Effector CD8-positive, alpha-beta T cell (primary cell): ENCODE measurements around the gene MTAP.
"Not testable (repeated sequence)": the region's sequence is repeated elsewhere in the genome, so short reads cannot be mapped to it uniquely, and the experiment has no call there.

Source experiments
- DNase-seq: peaks from one replicate; lab custom pipeline; 2025; lab: John Stamatoyannopoulos, UW

Gene MTAP

DNA sequence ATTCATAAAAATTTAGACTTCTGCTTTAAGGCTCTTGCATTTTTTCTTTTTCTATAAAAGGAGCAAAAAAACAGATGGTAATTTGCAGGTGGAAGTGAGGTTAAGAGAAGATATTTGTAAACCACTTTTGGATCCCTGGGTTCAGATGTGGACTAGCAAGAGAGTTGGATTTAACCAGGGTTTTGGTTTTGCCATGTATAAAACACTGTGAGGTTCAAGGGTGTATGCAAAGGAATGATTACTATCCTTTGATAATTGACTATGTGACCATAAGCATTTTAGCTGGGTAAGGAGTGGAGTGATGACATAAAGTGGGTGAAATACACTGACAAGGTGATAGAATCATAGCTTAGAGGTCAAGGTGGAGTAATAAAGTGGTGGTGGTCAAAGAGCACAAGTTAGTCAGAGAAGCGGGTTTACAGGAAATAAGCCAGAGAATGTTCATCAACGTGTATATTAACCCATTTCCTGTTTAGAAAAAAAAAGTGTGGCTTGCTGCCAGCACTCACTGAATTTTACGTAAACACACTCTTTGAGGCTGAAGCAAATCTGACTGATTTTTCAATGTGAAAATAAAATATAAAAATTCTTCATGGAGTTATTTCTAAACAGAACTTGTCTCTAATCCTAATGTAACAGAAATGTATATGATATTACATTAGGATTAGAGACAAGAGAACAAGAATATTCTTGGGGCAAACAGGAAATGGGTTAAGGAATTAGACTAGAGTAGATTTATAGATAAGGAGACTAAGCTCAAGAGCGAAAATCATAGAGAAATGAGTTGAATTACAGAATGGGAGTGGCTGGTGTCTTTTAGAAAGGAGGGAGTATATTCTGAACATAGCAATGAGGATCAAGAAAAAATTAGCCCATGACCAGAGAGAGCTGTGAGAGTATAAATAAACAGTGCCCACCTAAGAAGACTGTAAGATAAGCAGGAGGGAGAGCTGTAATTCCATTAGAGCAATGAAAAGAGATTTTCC, 117.2 kb downstream of the MTAP start:
- no peak for DNase-seq

DNA sequence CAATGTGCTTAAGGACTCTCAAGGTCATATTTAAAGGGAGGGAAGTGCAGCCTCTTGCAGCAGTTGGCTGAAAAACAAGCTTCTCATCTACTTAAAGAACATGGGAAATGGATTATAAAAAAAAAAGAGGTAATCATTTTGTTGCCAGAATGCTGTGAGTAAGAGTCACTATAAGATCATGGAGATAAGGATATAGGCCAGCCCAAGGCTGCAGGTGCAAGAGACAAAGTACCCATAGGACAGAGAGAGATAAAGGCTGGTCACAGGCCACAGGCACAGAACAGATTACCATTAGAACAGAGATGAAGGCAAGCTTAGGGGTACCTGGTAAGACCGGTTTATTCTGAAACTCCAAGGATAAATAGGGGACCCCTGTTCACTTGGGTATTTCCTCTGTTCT, 121.3 kb downstream of the MTAP start:
- DNase-seq, result no peak

DNA sequence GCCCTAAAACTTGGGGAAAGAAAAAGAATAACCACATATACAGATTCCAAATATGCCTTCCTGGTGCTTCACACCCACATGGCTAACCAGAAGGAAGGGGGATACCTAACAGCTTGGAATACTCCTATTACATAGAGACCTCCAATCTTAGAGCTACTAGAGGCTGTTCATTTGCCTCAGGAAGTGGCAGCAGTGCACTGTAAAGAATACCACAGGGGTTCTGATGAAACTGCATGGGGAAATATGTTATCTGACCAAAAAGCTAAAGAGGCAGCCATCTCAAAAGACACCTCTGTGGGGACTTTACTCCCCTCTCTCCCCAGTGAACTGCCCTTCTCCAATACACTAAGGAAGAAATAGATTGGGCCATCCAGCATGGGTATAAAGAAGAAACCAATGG, 125.3 kb downstream of the MTAP start:
- no peak for DNase-seq

- DNase-seq, result no peak
Measured at GRCh38 chr9:21931428-21931827, 129.0 kb downstream of the MTAP start.

GRCh38 chr9:21933281-21933680, 130.8 kb downstream of the MTAP start:
- no peak for DNase-seq

- DNase-seq, result no peak
Measured at GRCh38 chr9:21933865-21934264, 131.4 kb downstream of the MTAP start.

GRCh38 chr9:21935631-21936030, 133.2 kb downstream of the MTAP start:
- DNase-seq, result no peak

- no peak for DNase-seq
Measured at GRCh38 chr9:21936161-21936560, 133.7 kb downstream of the MTAP start.

DNA sequence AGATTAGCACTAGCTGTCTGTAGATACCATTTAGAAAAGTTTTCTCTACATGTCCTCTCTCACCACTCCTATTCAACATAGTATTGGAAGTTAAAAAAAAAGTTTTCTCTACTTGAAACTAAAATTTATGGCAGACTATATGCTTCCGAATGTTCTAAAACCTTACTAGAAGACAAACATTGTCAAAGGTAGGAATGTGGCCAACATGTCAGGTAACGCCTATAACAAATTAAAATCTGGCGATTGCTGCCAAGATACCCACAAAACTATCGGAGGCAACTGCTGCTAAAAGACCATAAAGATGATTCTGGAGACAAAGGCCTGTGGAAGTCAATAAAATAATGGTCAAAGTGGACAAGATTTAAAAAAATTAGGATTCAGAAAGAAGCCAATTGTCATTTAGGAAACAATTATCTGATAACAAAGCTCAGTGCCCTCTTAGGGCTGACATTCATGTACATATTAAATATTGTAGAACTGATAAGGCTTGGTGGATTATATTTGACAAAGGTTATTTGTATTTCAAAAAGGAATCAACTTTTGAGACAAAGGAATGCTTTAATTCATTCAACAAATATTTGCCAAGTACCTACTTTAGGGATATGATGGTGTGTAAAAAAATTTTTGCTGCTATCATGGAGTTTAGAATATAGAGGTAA, 139.0 kb downstream of the MTAP start:
- DNase-seq, result no peak

- no peak for DNase-seq
Measured at GRCh38 chr9:21943464-21943863, 141.0 kb downstream of the MTAP start.

DNA sequence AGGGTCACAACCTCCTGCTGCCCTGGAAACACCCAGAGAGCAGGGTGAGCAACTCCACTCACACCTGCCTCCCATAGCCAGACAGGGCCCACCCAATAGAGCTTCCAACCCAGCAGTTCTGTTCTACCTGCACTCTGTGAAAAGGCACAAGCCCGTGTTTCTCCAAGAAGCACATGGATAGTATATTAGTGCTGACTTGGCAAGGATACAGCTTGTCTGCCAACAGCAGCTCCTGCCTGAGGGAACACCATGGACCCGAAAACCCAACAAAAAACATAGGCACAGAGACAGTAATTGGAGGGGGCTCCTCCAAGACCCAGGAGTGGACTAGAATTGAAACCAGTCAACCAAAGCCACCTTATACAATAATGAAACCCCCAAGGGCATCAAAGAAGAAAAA, 143.2 kb downstream of the MTAP start:
- no peak for DNase-seq

DNA sequence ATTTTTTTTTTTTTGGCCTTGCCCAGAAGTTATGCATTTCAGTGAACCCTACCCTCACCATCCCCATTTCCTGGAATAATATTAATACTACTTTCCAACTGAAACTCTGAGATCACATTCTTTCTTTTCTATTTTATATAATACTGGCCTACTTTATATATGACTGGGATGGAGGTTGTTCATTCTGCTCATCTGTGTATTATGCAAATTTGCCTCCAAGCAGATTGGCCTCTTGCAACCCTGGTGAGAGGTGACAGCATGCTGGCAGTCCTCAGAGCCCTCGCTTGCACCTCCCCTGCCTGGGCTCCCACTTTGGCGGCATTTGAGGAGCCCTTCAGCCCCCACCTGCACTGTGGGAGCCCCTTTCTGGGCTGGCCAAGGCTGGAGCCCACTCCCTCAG, 156.4 kb downstream of the MTAP start:
- no peak for DNase-seq

- DNase-seq, result not testable (repeated sequence)
Measured at GRCh38 chr9:21959268-21959667, 156.8 kb downstream of the MTAP start.

- DNase-seq, result no peak
Measured at GRCh38 chr9:21961569-21961968, 159.1 kb downstream of the MTAP start.

GRCh38 chr9:21964925-21965385, 162.5 kb downstream of the MTAP start:
- peak; percentile 11 for DNase-seq

- no peak for DNase-seq
Measured at GRCh38 chr9:21965401-21965951, 163.0 kb downstream of the MTAP start.

- no peak for DNase-seq
Measured at GRCh38 chr9:21966140-21966851, 163.9 kb downstream of the MTAP start.

DNA sequence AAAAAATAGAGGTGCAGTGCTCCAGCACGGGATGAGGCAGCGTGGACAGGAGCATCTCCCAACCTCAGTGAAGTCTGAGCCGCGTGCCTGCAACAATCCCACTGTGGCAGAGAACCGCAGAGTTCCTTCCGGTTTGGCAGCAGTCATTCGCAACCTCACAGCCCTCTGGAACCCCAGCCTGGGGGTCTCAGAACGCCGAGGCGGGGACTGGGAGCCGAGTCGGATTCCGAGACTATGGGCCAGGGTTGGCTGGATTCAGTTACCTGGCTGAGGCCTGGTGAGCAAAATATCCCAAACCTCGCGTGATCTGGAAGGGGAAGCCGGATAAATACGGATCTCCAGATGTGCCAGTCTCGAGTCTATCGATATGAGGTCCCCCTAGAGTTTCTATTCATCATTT, 164.7 kb downstream of the MTAP start:
- DNase-seq, result no peak

DNA sequence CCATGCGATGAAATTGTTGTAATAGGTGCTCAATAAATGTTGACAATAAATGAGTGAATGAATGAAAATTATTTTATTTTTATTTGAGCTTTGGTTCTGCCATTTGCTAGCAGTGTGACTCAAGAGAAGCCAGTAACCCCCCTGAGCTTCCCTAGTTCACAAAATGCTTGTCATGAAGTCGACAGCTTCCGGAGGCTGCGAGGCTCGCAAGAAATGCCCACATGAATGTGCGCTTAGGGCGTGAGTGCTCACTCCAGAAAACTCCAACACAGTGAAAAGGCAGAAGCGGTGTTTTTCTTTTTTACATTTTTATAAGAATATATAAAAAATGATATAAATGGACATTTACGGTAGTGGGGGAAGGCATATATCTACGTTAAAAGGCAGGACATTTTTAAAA, 165.3 kb downstream of the MTAP start:
- DNase-seq, result no peak

GRCh38 chr9:21968331-21969010, 166.0 kb downstream of the MTAP start:
- no peak for DNase-seq
